ENCODE data around the gene APOM.

DNA sequence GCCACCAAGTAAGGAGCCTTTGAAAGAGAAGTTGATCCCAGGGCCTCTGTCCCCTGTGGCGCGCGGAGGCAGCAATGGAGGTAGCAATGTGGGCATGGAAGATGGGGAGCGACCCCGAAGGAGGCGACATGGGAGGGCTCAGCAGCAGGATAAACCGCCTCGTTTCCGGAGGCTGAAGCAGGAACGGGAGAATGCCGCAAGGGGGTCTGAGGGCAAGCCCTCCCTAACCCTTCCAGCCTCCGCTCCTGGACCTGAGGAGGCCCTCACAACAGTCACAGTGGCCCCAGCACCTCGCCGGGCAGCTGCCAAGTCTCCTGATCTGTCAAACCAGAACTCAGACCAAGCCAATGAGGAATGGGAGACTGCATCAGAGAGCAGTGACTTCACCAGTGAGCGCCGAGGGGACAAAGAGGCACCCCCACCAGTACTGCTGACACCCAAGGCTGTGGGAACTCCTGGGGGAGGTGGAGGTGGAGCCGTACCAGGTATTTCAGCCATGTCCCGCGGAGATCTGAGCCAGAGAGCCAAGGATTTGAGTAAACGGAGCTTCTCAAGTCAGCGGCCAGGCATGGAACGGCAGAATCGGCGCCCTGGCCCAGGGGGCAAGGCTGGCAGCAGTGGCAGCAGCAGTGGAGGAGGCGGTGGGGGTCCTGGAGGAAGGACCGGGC is 23.3 kb upstream of the APOM start:
- TF ChIP-seq, protein P1, sequence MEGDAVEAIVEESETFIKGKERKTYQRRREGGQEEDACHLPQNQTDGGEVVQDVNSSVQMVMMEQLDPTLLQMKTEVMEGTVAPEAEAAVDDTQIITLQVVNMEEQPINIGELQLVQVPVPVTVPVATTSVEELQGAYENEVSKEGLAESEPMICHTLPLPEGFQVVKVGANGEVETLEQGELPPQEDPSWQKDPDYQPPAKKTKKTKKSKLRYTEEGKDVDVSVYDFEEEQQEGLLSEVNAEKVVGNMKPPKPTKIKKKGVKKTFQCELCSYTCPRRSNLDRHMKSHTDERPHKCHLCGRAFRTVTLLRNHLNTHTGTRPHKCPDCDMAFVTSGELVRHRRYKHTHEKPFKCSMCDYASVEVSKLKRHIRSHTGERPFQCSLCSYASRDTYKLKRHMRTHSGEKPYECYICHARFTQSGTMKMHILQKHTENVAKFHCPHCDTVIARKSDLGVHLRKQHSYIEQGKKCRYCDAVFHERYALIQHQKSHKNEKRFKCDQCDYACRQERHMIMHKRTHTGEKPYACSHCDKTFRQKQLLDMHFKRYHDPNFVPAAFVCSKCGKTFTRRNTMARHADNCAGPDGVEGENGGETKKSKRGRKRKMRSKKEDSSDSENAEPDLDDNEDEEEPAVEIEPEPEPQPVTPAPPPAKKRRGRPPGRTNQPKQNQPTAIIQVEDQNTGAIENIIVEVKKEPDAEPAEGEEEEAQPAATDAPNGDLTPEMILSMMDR (IDR thresholded peaks at IDR 0.05; ENCODE audit: low read depth, low read length, missing input control), result no peak
- TF ChIP-seq MAX (IDR thresholded peaks at IDR 0.05), result no peak
- TF ChIP-seq, protein P2, sequence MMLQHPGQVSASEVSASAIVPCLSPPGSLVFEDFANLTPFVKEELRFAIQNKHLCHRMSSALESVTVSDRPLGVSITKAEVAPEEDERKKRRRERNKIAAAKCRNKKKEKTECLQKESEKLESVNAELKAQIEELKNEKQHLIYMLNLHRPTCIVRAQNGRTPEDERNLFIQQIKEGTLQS (IDR thresholded peaks at IDR 0.05), result no peak
- TF ChIP-seq FOXA2 (IDR thresholded peaks at IDR 0.05), result no peak
- no peak for TF ChIP-seq SP1 (IDR thresholded peaks at IDR 0.05)
- TF ChIP-seq EGR1 (IDR thresholded peaks at IDR 0.05; ENCODE audit: low read depth in 2 of 2), result no peak
- no peak for TF ChIP-seq RAD21 (IDR thresholded peaks at IDR 0.05)
- TF ChIP-seq TAF1 (conservative IDR thresholded peaks at IDR 0.05), result no peak
- TF ChIP-seq, protein P3, sequence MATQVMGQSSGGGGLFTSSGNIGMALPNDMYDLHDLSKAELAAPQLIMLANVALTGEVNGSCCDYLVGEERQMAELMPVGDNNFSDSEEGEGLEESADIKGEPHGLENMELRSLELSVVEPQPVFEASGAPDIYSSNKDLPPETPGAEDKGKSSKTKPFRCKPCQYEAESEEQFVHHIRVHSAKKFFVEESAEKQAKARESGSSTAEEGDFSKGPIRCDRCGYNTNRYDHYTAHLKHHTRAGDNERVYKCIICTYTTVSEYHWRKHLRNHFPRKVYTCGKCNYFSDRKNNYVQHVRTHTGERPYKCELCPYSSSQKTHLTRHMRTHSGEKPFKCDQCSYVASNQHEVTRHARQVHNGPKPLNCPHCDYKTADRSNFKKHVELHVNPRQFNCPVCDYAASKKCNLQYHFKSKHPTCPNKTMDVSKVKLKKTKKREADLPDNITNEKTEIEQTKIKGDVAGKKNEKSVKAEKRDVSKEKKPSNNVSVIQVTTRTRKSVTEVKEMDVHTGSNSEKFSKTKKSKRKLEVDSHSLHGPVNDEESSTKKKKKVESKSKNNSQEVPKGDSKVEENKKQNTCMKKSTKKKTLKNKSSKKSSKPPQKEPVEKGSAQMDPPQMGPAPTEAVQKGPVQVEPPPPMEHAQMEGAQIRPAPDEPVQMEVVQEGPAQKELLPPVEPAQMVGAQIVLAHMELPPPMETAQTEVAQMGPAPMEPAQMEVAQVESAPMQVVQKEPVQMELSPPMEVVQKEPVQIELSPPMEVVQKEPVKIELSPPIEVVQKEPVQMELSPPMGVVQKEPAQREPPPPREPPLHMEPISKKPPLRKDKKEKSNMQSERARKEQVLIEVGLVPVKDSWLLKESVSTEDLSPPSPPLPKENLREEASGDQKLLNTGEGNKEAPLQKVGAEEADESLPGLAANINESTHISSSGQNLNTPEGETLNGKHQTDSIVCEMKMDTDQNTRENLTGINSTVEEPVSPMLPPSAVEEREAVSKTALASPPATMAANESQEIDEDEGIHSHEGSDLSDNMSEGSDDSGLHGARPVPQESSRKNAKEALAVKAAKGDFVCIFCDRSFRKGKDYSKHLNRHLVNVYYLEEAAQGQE (IDR thresholded peaks at IDR 0.05), result no peak
- no peak for TF ChIP-seq JUND (IDR thresholded peaks at IDR 0.05)

Measured in liver (tissue), 3 donors.